ENCODE results near the gene NT5DC1.

Gene NT5DC1

DNA sequence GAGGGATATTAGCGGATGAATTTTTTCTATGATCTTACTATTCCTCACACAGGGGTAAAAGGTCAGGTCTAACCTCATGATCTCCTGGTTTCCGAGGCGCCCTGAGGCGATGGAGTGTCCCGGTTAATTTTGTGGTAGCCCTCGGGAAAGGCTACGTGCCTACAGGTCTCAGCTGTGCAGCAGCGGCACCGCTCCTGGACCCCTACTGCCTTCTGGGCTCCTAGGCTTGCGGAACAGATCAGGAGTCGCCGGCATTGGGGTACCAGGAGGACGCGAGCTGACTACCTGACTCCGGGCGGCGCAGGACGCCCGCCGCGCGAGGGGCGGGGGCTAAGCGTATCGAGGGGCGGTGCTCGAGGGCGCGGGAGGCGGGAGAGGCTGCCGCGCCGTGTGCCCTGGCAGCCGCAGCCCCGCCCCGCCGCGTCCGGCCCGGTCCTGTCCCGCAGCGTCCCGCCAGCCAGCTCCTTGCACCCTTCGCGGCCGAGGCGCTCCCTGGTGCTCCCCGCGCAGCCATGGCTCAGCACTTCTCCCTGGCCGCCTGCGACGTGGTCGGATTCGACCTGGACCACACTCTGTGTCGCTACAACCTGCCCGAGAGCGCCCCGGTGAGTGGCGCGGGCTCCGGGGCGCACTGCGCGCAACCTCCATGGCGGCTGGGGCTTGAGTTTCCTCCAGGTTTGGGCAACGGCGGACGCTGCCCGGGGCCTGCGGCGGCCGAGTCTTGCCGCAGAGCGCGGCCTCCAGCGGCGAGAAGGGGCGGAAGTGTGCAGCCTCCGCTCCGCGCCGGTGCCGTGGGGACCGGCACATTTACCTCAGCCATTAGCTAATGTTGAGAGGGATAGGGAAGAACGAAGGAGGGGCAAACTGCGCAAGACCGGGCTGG lies at the start of gene NT5DC1:
NT5DC1 (plus strand) TSS at position 435 of the 883 bp plus-strand sequence; CDS start at position 513, 78 bp downstream.
- FAIRE-seq: no peak

DNA sequence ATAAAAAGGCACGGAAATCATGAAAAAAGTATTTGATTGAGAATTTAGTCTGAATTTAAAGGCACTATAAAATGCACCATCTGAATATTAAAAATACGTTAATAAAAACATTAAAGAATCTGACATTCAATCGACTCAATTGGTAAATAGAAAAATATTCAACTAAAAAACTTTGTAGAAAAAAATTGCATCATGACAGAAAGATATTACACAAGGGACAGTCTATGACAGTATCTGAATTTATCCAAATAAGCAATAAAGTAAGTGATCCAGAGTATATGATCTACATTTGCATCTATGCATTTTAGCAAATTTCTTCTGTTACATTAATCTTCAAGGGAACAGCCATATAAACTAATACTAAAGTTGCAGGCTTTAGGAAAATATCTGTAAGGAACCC lies 49.4 kb upstream of the NT5DC1 start:
- FAIRE-seq: peak; percentile 72

DNA sequence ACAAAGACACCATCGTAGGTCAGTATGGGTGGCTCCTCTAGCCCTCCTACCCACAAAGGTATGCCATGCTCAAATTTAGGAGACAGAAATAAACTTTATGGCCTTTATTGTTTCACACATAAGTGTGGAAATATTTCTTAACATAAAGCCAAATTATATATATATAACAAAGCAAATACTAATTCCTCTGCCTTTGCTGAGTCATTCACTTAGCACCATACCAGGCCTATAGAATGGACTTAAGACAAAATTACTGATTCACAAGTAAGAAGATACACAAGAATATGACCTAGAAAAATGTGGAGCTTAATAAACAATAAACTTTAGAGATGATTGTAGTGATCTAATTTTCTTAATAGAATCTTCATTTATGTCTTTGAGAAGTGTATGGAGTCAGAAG lies 45.1 kb upstream of the NT5DC1 start:
- FAIRE-seq: no peak

DNA sequence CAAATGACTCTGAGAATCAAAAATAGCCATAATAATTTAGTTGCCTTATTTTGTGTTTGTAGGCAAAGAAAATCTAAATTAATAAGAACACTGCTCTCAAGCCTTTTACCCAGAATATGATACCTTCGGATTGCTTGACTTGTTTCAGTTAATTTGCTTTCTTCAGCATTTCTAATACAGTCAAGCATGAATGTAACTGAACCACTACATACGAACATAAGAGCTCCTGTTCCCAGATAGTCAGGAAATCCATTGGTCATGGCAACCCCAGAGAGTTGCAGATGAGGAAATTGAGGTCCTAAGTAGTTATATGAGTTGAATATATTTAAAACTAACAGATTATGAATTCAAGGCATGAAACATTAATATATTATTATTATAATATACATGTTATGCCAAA lies 42.9 kb upstream of the NT5DC1 start:
- FAIRE-seq: peak; percentile 98

GRCh38 chr6:116059713-116060571 lies 40.7 kb upstream of the NT5DC1 start:
- FAIRE-seq: peak; percentile 83

DNA sequence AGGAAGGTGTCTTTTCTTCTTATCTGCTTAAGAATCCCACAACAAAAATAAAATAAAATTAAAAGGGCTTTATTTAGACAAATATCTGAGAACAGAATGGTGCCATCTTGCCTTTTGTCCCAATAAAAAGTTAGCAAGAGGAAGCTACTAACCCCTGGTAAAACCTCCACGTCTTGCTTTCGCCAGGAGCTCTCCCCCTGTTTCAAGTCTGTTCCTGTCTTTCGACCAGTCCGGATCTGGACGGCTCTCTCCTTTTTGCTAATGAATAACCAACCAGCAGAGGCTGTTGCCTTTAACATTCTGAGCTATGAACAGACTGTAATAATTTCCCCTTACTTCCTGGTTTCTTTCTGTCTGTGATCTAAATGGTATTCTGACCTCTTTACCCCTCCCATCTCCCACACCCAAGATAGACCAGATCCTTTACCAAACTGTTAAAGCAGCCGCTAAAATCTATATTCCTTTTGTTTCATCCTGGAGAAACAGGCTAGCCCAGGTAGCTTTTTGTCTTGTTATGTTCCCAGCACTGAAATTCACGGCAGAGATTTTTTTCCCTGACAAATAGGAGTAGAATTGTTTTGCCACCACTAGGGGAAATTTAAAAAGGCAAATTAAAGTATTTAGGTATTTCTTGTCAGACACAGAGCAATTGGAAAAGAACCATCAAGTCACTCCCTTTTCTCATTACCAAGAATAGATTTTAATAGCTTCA lies 39.9 kb upstream of the NT5DC1 start, which contains the start of gene FRK:
FRK (minus strand) TSS at position 320 of the 712 bp plus-strand sequence. CDS start 580 bp downstream, outside the sequence.
- peak; percentile 97 for FAIRE-seq

- FAIRE-seq: no peak
These were observed 38.2 kb upstream of the NT5DC1 start for GRCh38 chr6:116062496-116062895.

DNA sequence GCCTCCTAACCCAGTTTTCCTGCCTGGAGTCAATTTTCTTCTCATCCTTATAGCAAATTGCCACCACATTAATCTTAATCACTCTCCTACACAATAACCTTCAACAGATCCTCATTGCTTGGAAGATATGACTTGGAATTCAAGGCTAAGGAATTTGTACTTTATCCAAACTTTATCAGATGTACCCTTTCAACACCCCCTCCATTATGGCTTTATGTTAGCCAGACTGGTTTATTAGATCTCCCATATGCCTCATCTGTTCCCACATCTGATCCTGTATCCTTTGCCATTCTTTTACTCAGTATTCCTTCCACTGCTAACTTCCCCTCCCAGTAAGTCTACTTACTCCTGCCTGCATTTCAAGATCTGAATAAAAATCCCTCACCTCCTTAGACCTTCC lies 36.0 kb upstream of the NT5DC1 start:
- no peak for FAIRE-seq

DNA sequence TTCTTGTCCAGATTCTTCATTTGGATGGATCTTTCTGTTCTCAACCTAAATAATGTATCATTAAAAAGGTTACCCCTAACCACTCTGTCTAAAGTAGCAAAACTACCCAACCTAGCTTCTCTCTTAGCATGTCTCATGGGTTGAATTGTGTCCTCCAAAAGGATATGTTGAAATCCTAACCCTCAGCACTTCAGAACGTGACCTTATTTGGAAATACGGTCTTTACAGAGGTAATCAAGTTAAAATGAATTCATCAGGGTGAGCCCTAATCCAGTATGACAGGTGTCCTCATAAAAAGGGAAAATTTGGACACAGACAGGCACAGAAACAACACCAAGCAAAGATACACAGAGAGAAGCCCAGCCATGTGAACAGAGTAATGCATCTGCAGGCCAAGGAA lies 33.9 kb upstream of the NT5DC1 start:
- no peak for FAIRE-seq

- no peak for FAIRE-seq
These were observed 30.6 kb upstream of the NT5DC1 start for GRCh38 chr6:116070101-116070500.

DNA sequence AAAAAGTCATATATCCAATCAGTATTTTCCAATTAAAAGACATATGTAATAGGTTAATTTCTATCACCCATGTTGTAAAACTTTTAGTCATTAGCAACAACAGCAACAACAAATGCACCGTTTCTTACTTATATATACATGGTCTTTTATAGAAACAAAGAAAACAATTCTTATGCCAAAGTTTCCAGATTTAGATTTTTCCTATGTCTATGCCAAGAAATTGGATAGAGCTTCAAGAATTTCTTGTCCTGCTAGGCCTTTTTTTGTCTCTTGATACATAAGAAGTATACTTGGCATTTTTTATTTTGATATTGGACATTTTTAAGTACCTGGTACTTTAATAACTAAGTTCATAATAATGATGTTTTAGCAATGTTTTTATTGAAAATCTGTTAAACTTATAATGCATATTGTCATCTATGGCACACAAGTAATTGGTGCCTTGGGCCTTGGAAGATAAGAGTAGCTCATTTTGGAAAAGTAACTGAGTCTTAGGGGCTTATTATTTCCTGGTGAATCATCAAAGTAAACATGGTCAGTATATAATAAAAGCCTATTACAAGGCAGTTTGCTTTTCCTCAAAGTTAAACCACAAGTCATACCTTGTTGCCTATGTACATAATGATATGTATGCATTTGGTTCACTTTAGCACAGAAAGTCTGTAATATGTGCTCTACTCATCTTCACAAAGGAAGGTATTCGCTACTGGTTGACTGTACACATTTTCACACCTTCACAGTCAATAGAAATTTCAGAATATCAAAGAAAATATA lies 29.9 kb upstream of the NT5DC1 start:
- peak; percentile 5 for FAIRE-seq

GRCh38 chr6:116072368-116072767 lies 28.3 kb upstream of the NT5DC1 start:
- FAIRE-seq: no peak

DNA sequence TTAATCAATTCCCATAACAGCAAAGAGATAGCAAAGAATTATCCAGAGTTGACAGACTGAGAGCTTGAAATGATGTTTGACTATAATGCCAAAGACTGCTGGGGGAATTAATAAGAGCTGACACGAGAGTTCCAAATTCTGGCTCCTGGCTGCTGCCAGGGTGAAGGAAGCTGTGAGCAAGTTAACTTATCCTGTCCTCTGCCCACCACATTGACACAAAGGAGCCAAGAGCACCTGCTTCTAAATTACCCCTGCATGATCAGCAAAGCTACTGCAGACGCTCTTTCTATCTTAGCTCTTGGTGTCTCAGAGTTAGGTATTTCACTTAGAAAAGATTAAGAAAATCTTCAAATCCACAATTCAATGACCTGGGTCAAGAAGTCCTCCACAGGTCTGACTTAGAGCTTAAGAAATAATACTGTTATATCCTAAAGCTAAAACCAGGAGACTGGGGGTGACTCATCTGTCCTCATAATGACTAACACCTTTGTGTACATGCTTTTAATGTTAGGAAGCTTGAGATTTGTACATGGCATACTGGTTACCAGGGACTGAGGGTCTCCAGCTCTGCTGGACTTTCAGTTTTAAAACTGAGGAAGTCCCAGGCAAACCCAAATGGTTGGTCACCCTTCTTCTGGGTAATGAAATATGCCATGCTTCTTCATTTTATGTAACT lies 26.8 kb upstream of the NT5DC1 start:
- FAIRE-seq: peak; percentile 90

GRCh38 chr6:116074732-116075390 lies 25.8 kb upstream of the NT5DC1 start:
- FAIRE-seq: no peak

- FAIRE-seq: no peak
These were observed 22.1 kb upstream of the NT5DC1 start for GRCh38 chr6:116078522-116078921.

DNA sequence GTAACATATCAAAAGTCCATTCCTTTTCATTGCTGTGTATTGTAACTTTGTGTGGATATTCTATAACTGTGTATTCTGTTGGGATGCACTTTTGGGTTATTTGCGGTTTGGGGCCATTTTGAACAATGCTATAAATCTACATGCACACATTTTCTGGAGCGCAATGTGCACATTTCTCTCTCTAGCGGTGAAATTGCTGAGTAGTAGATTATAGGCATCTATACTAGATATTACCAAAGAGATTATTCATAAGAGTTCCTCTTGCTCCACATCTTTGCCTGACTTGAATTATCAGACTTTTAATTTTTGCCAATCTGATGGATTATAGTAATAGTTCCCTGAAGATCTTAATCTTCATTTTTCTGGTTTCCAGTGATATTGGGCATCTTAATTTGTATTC lies 21.7 kb upstream of the NT5DC1 start:
- FAIRE-seq: no peak

GRCh38 chr6:116083052-116083451 lies 17.6 kb upstream of the NT5DC1 start:
- FAIRE-seq: no peak

GRCh38 chr6:116084284-116084683 lies 16.4 kb upstream of the NT5DC1 start:
- FAIRE-seq: no peak

DNA sequence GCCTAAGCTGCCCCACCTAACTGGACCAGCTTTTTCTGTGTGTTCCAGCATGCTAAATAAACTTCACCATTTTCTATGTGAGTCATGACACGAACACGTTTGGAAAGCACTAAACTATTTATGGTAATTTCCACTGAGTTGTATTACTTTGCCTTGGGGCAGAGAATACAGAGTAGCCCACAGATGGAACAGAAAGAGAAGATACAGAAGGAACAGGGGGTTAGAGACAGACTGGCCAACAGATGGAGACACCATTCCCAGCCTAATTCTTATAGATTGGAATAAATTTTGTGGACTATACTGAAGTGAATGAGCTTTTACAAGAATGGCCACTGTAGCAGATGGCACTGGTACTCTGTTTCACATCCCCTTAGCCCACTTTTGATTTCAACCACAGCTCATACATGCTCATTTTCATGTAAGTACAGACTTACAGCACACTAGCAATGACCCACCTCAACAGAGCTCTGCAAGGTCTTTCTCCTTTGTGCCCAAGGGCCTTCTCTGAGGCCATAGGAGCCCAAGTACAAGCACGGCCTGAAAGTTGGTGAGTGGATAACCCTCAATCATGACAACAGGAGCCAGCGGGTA lies 13.1 kb upstream of the NT5DC1 start:
- FAIRE-seq: no peak

DNA sequence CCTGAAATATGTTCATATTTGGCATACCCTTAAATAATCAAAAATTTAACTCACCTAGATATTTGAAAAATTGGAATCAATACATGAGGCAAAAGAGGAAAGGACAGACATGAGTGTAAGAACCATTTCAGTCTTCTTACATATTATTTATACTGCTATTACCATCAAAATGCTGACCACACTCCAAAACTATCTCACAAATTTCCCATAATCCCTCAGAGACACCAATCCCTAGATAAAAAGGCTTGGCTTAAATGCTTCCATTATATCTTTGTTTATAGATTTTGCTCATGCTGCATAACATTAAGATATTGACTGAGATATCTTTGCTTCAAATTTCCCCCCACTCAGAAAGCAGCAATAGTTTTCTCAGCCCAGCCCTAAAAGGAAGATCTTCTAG lies 11.7 kb upstream of the NT5DC1 start:
- no peak for FAIRE-seq

DNA sequence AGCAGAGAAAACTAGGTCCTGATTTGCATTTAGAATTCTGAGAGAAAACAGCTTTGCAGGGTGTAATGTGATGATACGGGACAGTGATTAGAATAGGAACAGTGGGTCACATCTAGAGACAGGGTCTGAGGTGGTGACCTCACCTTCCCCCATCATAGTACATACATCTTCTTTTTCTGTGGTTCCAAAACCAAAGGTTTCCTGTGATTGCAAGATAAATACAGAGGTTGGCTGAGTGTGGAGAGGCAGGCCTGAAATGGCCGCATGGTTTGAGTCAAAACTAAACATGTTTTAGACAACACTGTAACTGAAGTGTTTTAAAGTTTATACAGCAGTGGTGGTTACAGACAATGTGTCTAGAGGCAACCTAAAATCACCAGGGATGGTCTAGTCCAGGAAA lies 10.4 kb upstream of the NT5DC1 start:
- FAIRE-seq: no peak
